ENCODE results near the gene MBD3L5. TPM values are rescaled to one million over a fixed set of nuclear protein-coding genes. Genes with fewer than 3 reads are reported as not detected.

Gene MBD3L5
- total RNA-seq, 1 donor from 2014 or later: not detected

DNA sequence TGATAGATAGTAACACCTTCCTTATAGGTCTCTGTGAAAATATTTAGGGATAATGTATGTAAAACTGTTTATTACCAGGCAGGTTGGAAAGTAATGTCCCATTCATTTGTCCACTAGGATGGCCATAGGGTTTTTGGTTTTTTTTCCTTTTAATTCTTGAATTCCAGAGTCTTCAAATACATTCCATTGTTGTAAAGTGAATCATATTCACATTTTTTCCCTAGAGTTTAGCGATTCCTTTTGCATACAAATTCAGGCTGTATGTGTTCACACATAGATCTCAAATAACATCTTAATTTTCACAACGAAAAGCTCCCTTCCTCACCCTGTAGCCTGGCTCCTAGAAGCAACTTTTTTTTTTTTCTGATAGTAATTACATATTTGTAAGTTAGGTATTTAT is 37.3 kb downstream of the MBD3L5 start:
- Histone ChIP-seq H3K27me3 (no peaks in the 10 kb centered on the region), H3K9ac (no peak overlapping the region), H3K4me2 (no peak overlapping the region), H3F3A (ENCODE audit: low read depth) (peaks cover 12% of the 10 kb centered on the region), H3K9me3 (ENCODE audit: low read depth) (peaks cover 5% of the 10 kb centered on the region), H3K36me3 (peaks cover 4% of the 10 kb centered on the region), H2AFZ (replicated peaks) (no peak overlapping the region), H3K4me1 (peaks cover 3% of the 10 kb centered on the region), H3K79me2 (ENCODE audit: low read depth) (peaks cover 16% of the 10 kb centered on the region), H3K27ac (no peak overlapping the region), H3K4me3 (no peak overlapping the region), H4K20me1 (ENCODE audit: low read depth) (peaks cover 4% of the 10 kb centered on the region)
- no peak overlapping the region for H3K4me3 Mint-ChIP-seq
- peaks cover 12% of the 10 kb centered on the region for H3K36me3 Mint-ChIP-seq
- peaks cover 17% of the 10 kb centered on the region for H3K9me3 Mint-ChIP-seq
- H3K27me3 Mint-ChIP-seq (ENCODE audit: insufficient read depth, low read depth): peaks cover 10% of the 10 kb centered on the region
- H3K4me1 Mint-ChIP-seq: peaks cover 3% of the 10 kb centered on the region
- no peak overlapping the region for H3K27ac Mint-ChIP-seq
- TF ChIP-seq EZH2phosphoT487 (IDR thresholded peaks at IDR 0.05) (no peak), EZH2 (IDR thresholded peaks at IDR 0.05) (no peak)
- TF ChIP-seq, protein P1, sequence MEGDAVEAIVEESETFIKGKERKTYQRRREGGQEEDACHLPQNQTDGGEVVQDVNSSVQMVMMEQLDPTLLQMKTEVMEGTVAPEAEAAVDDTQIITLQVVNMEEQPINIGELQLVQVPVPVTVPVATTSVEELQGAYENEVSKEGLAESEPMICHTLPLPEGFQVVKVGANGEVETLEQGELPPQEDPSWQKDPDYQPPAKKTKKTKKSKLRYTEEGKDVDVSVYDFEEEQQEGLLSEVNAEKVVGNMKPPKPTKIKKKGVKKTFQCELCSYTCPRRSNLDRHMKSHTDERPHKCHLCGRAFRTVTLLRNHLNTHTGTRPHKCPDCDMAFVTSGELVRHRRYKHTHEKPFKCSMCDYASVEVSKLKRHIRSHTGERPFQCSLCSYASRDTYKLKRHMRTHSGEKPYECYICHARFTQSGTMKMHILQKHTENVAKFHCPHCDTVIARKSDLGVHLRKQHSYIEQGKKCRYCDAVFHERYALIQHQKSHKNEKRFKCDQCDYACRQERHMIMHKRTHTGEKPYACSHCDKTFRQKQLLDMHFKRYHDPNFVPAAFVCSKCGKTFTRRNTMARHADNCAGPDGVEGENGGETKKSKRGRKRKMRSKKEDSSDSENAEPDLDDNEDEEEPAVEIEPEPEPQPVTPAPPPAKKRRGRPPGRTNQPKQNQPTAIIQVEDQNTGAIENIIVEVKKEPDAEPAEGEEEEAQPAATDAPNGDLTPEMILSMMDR (IDR thresholded peaks at IDR 0.05): no peak
- no peak for DNase-seq (ENCODE audit: low spot score)

DNA sequence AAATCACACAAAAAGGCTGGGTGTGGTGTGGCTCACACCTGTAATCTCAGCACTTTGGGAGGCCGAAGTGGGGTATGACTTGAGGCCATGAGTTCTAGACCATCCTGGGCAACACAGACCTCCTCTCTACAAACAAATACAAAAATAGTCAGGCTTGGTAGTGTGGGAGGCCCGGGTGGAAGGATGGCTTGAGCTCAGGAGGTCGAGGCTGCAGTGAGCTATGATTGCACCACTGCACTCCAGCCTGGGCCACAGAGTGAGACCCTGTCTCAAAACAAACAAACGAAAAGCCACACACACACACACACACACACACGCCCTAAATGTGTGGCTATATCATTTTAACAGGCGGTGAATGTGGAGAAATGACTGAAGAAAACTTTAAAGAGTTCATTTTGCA is 38.2 kb downstream of the MBD3L5 start:
- H3F3A ChIP-seq (ENCODE audit: low read depth): peaks cover 5% of the 10 kb centered on the region

DNA sequence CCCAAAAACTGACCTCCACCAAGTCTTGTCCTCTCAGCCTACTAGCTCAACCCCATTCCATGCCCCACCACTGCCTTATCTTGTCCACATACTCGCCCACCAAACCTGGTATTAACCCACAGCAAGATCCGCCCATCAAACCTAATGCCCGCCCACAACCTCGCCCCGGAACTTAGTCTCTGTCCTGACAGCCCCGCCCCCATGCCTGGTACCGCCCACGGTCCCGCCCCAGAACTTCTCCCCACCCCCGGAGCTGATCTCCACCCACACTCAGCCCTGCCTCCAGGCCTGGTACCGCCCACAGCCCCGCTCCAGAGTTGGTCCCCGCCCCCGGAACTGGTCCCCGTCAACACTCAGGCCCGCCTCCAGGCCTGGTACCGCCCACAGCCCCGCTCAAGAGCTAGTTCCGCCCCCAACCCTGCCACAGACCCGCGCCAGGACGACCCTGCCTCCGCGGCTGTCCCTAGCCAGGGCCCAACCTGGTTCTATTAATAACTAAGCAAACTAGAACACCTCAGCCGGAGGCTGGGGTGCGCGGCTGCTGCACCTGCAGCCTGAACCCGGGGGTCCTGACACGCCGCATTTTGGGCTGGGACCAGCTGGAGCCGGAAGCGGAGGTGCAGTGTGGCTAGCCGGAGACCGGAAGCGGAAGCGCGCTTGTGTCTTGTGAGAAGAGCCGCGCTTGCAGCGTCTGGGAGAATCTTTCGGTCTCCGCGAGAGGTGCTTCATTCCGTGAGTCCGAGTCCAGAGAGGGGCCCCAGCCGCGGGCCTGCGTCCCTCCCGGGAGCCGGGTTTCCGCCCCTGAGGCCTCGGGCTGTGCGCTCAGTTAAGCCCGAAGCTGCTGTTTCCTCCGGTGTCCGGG is 38.9 kb downstream of the MBD3L5 start, which contains the start of gene ZNF557:
ZNF557 (plus strand) TSS at position 662 of the 862 bp plus-strand sequence. CDS start 5,372 bp downstream, outside the sequence.
- Histone ChIP-seq H3K4me3 (peak within 1 kb of the TSS; percentile 98), H3F3A (ENCODE audit: low read depth) (peaks cover 5% of the 10 kb centered on the region), H3K27ac (no peak within 1 kb of the TSS), H3K4me2 (peak within 1 kb of the TSS; percentile 98), H3K27me3 (no peaks in the 10 kb centered on the region), H3K4me1 (peaks cover 3% of the 10 kb centered on the region), H3K9me3 (ENCODE audit: low read depth) (peaks cover 5% of the 10 kb centered on the region), H4K20me1 (ENCODE audit: low read depth) (peaks cover 4% of the 10 kb centered on the region), H2AFZ (replicated peaks) (peak within 1 kb of the TSS; percentile 100), H3K79me2 (ENCODE audit: low read depth) (peaks cover 16% of the 10 kb centered on the region), H3K9ac (peak within 1 kb of the TSS; percentile 60), H3K36me3 (peaks cover 4% of the 10 kb centered on the region)
- Mint-ChIP-seq H3K4me1 (peaks cover 3% of the 10 kb centered on the region), H3K4me3 (peak within 1 kb of the TSS; percentile 97), H3K36me3 (peaks cover 22% of the 10 kb centered on the region), H3K27me3 (ENCODE audit: insufficient read depth, low read depth) (peaks cover 9% of the 10 kb centered on the region), H3K27ac (peak within 1 kb of the TSS; percentile 54), H3K9me3 (peaks cover 20% of the 10 kb centered on the region)
- TF ChIP-seq EZH2phosphoT487 (IDR thresholded peaks at IDR 0.05): no peak
- peak; percentile 98 for DNase-seq (ENCODE audit: low spot score)

More for the DNA sequence above, 38.2 kb downstream of the MBD3L5 start:
- H2AFZ ChIP-seq (replicated peaks): peak overlapping the region; percentile 78
- H3K9me3 ChIP-seq (ENCODE audit: low read depth): peaks cover 5% of the 10 kb centered on the region
- no peaks in the 10 kb centered on the region for H3K27me3 ChIP-seq
- H3K4me1 ChIP-seq: peaks cover 3% of the 10 kb centered on the region
- peaks cover 3% of the 10 kb centered on the region for H3K4me1 Mint-ChIP-seq
- no peak for TF ChIP-seq EZH2phosphoT487 (IDR thresholded peaks at IDR 0.05)
- TF ChIP-seq, protein P1 (IDR thresholded peaks at IDR 0.05): no peak
- peak overlapping the region; percentile 98 for H3K4me2 ChIP-seq
- peaks cover 10% of the 10 kb centered on the region for H3K27me3 Mint-ChIP-seq (ENCODE audit: insufficient read depth, low read depth)
- H3K9ac ChIP-seq: no peak overlapping the region
- peaks cover 18% of the 10 kb centered on the region for H3K36me3 Mint-ChIP-seq
- DNase-seq (ENCODE audit: low spot score): no peak
- no peak overlapping the region for H3K27ac ChIP-seq
- peaks cover 4% of the 10 kb centered on the region for H4K20me1 ChIP-seq (ENCODE audit: low read depth)
- peaks cover 16% of the 10 kb centered on the region for H3K79me2 ChIP-seq (ENCODE audit: low read depth)
- H3K27ac Mint-ChIP-seq: peak overlapping the region; percentile 54
- H3K4me3 Mint-ChIP-seq: peak overlapping the region; percentile 97
- peak overlapping the region; percentile 98 for H3K4me3 ChIP-seq
- peaks cover 4% of the 10 kb centered on the region for H3K36me3 ChIP-seq
- peaks cover 18% of the 10 kb centered on the region for H3K9me3 Mint-ChIP-seq

DNA sequence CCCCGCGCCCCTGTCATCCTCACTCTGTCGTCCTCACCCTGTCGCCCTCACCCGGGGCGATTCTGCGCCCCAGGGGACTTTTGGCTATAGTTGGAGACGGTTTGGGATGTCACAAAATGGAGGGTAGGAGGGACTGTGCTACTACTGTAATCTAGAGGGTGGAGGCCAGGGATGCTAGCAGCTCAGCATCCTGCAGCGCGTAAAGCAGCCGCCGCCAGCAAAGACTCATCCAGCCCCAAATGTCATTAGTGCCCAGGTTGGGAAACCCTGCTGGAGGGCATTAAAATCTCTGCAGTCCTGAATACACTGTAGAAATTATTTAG is 39.5 kb downstream of the MBD3L5 start:
- H3K36me3 ChIP-seq: peaks cover 4% of the 10 kb centered on the region
- H3K4me2 ChIP-seq: peak overlapping the region; percentile 98
- no peaks in the 10 kb centered on the region for H3K27me3 ChIP-seq
- H4K20me1 ChIP-seq (ENCODE audit: low read depth): peaks cover 4% of the 10 kb centered on the region
- Mint-ChIP-seq H3K9me3 (peaks cover 23% of the 10 kb centered on the region), H3K4me3 (peak overlapping the region; percentile 97), H3K27me3 (ENCODE audit: insufficient read depth, low read depth) (peaks cover 7% of the 10 kb centered on the region), H3K27ac (no peak overlapping the region), H3K36me3 (peaks cover 24% of the 10 kb centered on the region), H3K4me1 (peaks cover 3% of the 10 kb centered on the region)
- H2AFZ ChIP-seq (replicated peaks): peak overlapping the region; percentile 100
- no peak overlapping the region for H3K27ac ChIP-seq
- peaks cover 5% of the 10 kb centered on the region for H3F3A ChIP-seq (ENCODE audit: low read depth)
- TF ChIP-seq EZH2 (IDR thresholded peaks at IDR 0.05): no peak
- H3K4me1 ChIP-seq: peaks cover 3% of the 10 kb centered on the region
- no peak for DNase-seq (ENCODE audit: low spot score)
- H3K9me3 ChIP-seq (ENCODE audit: low read depth): peaks cover 5% of the 10 kb centered on the region
- H3K9ac ChIP-seq: peak overlapping the region; percentile 60
- peak overlapping the region; percentile 98 for H3K4me3 ChIP-seq
- H3K79me2 ChIP-seq (ENCODE audit: low read depth): peaks cover 16% of the 10 kb centered on the region
